Activated CD8-positive, alpha-beta memory T cell treated with anti-CD3 and anti-CD28 coated beads for 48 hours (primary cell): ENCODE measurements around the gene NOP9.

Experiments
- DNase-seq, 3 experiments: peaks; one replicate each; pipeline ENCODE4 v3.0.0-alpha.2; 2020; ENCODE audit warnings: low read depth in 2 of 3, low spot score in 2 of 3

Gene NOP9

GRCh38 chr14:24262821-24263733 lies 36.6 kb upstream of the NOP9 start, which contains the start of gene TGM1:
TSS of gene TGM1 (minus strand) at chr14:24263177. CDS start at chr14:24262352, 825 bp downstream.
- DNase-seq, result no peak

GRCh38 chr14:24263848-24264247 lies 35.8 kb upstream of the NOP9 start:
- DNase-seq, result no peak

GRCh38 chr14:24264298-24264697 lies 35.4 kb upstream of the NOP9 start:
- DNase-seq, result no peak

GRCh38 chr14:24266344-24267244 lies 33.1 kb upstream of the NOP9 start:
- no peak for DNase-seq

GRCh38 chr14:24267516-24267915 lies 32.1 kb upstream of the NOP9 start:
- no peak for DNase-seq

- DNase-seq, result no peak
These were observed 31.4 kb upstream of the NOP9 start for GRCh38 chr14:24268225-24268624.

- DNase-seq, result no peak
These were observed 30.3 kb upstream of the NOP9 start for GRCh38 chr14:24269368-24269767.

GRCh38 chr14:24269910-24270536 lies 29.6 kb upstream of the NOP9 start:
- no peak for DNase-seq

- DNase-seq, result no peak
These were observed 29.0 kb upstream of the NOP9 start for GRCh38 chr14:24270537-24271133.

GRCh38 chr14:24271134-24271833 lies 28.4 kb upstream of the NOP9 start, which contains the start of gene RABGGTA:
TSS of gene RABGGTA (minus strand) at chr14:24271597. CDS start at chr14:24271115, 482 bp downstream.
- DNase-seq, result peak; percentile 63 to 72 (median 65)

- no peak for DNase-seq
These were observed 27.8 kb upstream of the NOP9 start for GRCh38 chr14:24271834-24272263.

- no peak for DNase-seq
These were observed 27.2 kb upstream of the NOP9 start for GRCh38 chr14:24272467-24272866.

- no peak for DNase-seq
These were observed 26.1 kb upstream of the NOP9 start for GRCh38 chr14:24273422-24273998.

- DNase-seq, result peak in 1 of 3 experiments; percentile 23
These were observed 25.5 kb upstream of the NOP9 start for GRCh38 chr14:24274101-24274543.

GRCh38 chr14:24277071-24277470 lies 22.6 kb upstream of the NOP9 start:
- DNase-seq, result no peak

- DNase-seq, result no peak
These were observed 21.9 kb upstream of the NOP9 start for GRCh38 chr14:24277606-24278321.

- DNase-seq, result no peak
These were observed 21.2 kb upstream of the NOP9 start for GRCh38 chr14:24278424-24278823.

- DNase-seq, result no peak
These were observed 20.1 kb upstream of the NOP9 start for GRCh38 chr14:24279301-24280186.
